Testis (tissue), 2 donors: ENCODE data around the gene ZNF208.

Source experiments
- CTCF ChIP-seq, 3 experiments: fragments of 450-650 bp in 2 of 3; fragments of 200-600 bp in 1 of 3; sonication (generic) in 1 of 3; IDR thresholded peaks; one replicate each; pipeline ENCODE4 v1.5.1; 2016 to 2019; ENCODE audit warnings: antibody characterized with exemption in 3 of 3, mild to moderate bottlenecking in 2 of 3, moderate library complexity in 1 of 3
- POLR2A ChIP-seq: fragments of 450-650 bp; IDR thresholded peaks from one replicate; pipeline ENCODE4 v1.6.1; 2017; ENCODE audit warnings: antibody characterized with exemption, mild to moderate bottlenecking, moderate library complexity

DNA sequence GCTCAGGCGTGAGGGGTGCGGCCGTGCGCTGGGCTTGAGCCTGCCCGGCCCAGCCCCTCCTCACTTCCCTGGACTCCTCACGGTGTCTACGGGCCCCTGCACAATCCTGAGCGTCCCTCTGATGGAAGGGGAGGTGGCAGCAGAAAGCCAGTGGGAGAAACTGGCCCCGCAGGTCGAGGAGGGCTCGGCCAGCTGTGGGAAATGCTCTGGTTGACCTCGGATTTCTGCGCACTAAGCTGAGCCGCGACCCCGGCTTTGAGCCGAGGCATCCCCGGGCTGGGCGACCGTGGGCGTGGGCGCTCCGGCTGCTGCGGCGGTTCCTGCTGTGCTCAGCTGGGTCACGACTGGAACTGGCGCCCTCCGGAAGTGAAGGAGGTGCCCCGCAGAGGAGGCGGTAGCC, 70.1 kb downstream of the ZNF208 start:
- TF ChIP-seq CTCF (IDR thresholded peaks at IDR 0.05) (no peak), POLR2A (no peak)
